Measurements from ENCODE around the gene MACROD2.
A peak's percentile ranks its signal among the peaks of the same experiment; 100 is the strongest.

DNA sequence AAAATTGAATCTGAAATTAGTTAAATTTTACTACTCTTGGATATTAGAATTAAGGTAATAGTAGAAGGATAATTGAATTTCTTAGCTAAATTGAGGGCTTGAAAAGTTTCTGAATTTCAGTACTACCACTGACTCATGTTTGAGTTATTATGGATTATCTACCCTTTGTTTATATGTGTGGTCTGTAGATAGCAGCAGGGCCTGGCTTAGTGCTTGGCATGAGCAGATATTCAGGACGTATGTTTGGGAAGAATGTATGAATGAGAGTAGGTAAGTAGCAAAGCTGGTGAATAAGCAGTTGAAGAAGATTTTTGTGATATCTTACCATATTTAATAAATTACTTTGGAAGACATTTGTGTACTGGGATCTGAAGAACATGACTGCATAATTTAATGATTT, 152.7 kb downstream of the MACROD2 start:
- TF ChIP-seq PATZ1 (CRISPR knock-in tag; IDR thresholded peaks at IDR 0.05; ENCODE audit: borderline replicate concordance), result no peak
- TF ChIP-seq SNAI2 (CRISPR knock-in tag; IDR thresholded peaks at IDR 0.05), result no peak
- TF ChIP-seq, protein P1, sequence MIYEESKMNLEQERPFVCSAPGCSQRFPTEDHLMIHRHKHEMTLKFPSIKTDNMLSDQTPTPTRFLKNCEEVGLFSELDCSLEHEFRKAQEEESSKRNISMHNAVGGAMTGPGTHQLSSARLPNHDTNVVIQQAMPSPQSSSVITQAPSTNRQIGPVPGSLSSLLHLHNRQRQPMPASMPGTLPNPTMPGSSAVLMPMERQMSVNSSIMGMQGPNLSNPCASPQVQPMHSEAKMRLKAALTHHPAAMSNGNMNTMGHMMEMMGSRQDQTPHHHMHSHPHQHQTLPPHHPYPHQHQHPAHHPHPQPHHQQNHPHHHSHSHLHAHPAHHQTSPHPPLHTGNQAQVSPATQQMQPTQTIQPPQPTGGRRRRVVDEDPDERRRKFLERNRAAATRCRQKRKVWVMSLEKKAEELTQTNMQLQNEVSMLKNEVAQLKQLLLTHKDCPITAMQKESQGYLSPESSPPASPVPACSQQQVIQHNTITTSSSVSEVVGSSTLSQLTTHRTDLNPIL (CRISPR knock-in tag; IDR thresholded peaks at IDR 0.05; ENCODE audit: low read depth), result 0 out of 2 replicates have a peak, but pooled peaks have one; percentile 28
- TF ChIP-seq CSRNP3 (CRISPR knock-in tag; IDR thresholded peaks at IDR 0.05), result no peak
- TF ChIP-seq ISL1 (CRISPR knock-in tag; IDR thresholded peaks at IDR 0.05), result peak; percentile 65
- no peak for TF ChIP-seq ZFP30 (CRISPR knock-in tag; IDR thresholded peaks at IDR 0.05)
- peak; percentile 40; the same call in 1 of the 2 replicates for TF ChIP-seq ZC3H10 (CRISPR knock-in tag; IDR thresholded peaks at IDR 0.05)
- TF ChIP-seq TCF4 (CRISPR knock-in tag; IDR thresholded peaks at IDR 0.05; ENCODE audit: borderline replicate concordance), result no peak
- TF ChIP-seq CSDC2 (CRISPR knock-in tag; IDR thresholded peaks at IDR 0.05), result no peak
- no peak for TF ChIP-seq RARB (CRISPR knock-in tag; IDR thresholded peaks at IDR 0.05)
